ENCODE measurements around the gene COX6B2. TPM values are rescaled to one million over a fixed set of nuclear protein-coding genes. Genes with fewer than 3 reads are reported as not detected.

The COX6B2 gene
- polyA plus RNA-seq, 2 of the 4 experiments (the other 2 are of a cell fraction), result 0.78 to 6.4 TPM

DNA sequence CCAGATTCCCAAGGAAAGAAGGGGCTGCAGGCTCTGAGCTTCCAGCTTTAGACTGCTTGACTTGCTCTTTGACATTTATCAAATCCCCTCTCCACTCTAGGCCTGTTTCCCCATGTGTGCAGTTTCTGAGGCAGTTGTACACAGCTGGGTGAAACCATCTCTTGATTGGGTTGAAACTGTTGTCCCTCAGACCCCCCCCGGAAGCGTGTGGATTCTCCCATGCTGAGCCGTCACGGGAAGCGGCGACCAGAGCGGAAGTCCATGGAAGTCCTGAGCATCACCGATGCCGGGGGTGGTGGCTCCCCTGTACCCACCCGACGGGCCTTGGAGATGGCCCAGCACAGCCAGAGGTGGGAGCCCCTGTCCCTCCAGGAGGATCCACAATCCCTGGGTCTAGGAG is 51.0 kb downstream of the COX6B2 start (continued):
- TF ChIP-seq, protein P1, sequence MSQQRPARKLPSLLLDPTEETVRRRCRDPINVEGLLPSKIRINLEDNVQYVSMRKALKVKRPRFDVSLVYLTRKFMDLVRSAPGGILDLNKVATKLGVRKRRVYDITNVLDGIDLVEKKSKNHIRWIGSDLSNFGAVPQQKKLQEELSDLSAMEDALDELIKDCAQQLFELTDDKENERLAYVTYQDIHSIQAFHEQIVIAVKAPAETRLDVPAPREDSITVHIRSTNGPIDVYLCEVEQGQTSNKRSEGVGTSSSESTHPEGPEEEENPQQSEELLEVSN (IDR thresholded peaks at IDR 0.05; ENCODE audit: borderline replicate concordance, low read depth), result no peak
- TF ChIP-seq, protein P2, sequence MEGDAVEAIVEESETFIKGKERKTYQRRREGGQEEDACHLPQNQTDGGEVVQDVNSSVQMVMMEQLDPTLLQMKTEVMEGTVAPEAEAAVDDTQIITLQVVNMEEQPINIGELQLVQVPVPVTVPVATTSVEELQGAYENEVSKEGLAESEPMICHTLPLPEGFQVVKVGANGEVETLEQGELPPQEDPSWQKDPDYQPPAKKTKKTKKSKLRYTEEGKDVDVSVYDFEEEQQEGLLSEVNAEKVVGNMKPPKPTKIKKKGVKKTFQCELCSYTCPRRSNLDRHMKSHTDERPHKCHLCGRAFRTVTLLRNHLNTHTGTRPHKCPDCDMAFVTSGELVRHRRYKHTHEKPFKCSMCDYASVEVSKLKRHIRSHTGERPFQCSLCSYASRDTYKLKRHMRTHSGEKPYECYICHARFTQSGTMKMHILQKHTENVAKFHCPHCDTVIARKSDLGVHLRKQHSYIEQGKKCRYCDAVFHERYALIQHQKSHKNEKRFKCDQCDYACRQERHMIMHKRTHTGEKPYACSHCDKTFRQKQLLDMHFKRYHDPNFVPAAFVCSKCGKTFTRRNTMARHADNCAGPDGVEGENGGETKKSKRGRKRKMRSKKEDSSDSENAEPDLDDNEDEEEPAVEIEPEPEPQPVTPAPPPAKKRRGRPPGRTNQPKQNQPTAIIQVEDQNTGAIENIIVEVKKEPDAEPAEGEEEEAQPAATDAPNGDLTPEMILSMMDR (IDR thresholded peaks at IDR 0.05), result no peak
- TF ChIP-seq BHLHE40 (IDR thresholded peaks at IDR 0.05; ENCODE audit: low read depth, low read length) (no peak), KDM1A (IDR thresholded peaks at IDR 0.05; ENCODE audit: low read depth) (no peak), TFCP2L1 (CRISPR knock-in tag; IDR thresholded peaks at IDR 0.05) (no peak), ZSCAN20 (CRISPR knock-in tag; IDR thresholded peaks at IDR 0.05) (no peak), SMC3 (IDR thresholded peaks at IDR 0.05) (no peak), CBX8 (IDR thresholded peaks at IDR 0.05) (no peak)
- TF ChIP-seq, protein P3, sequence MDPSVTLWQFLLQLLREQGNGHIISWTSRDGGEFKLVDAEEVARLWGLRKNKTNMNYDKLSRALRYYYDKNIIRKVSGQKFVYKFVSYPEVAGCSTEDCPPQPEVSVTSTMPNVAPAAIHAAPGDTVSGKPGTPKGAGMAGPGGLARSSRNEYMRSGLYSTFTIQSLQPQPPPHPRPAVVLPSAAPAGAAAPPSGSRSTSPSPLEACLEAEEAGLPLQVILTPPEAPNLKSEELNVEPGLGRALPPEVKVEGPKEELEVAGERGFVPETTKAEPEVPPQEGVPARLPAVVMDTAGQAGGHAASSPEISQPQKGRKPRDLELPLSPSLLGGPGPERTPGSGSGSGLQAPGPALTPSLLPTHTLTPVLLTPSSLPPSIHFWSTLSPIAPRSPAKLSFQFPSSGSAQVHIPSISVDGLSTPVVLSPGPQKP (IDR thresholded peaks at IDR 0.05; ENCODE audit: low read depth, low read length), result no peak

DNA sequence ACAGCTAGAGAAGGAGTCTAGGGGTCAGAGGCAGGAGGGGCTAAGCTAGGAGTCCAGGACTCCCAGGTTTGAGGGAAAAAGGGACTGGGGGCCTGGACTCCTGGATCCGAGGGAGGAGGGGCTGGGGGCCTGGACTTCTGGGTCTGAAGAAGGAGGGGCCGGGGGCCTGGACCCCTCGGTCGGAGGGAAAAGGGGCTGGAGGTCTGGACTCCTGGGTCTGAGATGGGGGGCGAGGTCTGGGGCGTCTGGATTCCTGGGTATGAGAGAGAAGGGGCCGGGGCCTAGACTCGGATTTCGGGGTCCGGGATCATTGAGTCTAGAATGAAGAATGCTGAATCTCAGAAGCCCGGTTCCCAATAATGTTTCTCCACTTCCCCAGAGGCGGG is 52.2 kb downstream of the COX6B2 start:
- no peak for TF ChIP-seq BHLHE40 (IDR thresholded peaks at IDR 0.05; ENCODE audit: low read depth, low read length)
- no peak for TF ChIP-seq KDM1A (IDR thresholded peaks at IDR 0.05; ENCODE audit: low read depth)
- no peak for TF ChIP-seq EHMT2 (IDR thresholded peaks at IDR 0.05; ENCODE audit: low read depth)
- no peak for TF ChIP-seq JUNB (IDR thresholded peaks at IDR 0.05)
- no peak for TF ChIP-seq RFX5 (IDR thresholded peaks at IDR 0.05)
- TF ChIP-seq, protein P4, sequence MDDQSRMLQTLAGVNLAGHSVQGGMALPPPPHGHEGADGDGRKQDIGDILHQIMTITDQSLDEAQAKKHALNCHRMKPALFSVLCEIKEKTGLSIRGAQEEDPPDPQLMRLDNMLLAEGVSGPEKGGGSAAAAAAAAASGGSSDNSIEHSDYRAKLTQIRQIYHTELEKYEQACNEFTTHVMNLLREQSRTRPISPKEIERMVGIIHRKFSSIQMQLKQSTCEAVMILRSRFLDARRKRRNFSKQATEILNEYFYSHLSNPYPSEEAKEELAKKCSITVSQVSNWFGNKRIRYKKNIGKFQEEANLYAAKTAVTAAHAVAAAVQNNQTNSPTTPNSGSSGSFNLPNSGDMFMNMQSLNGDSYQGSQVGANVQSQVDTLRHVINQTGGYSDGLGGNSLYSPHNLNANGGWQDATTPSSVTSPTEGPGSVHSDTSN (IDR thresholded peaks at IDR 0.05), result no peak
- no peak for TF ChIP-seq EHF (CRISPR knock-in tag; IDR thresholded peaks at IDR 0.05)
- no peak for TF ChIP-seq PHF8 (IDR thresholded peaks at IDR 0.05; ENCODE audit: borderline replicate concordance, low read depth)
- no peak for TF ChIP-seq NFE2L2 (conservative IDR thresholded peaks at IDR 0.05; ENCODE audit: low read length)
- TF ChIP-seq CEBPB (IDR thresholded peaks at IDR 0.05), result no peak
- TF ChIP-seq, protein P1 (IDR thresholded peaks at IDR 0.05; ENCODE audit: borderline replicate concordance, low read depth), result no peak
- H3K9me3 ChIP-seq, result no peaks in the 10 kb centered on the region
- H3K4me2 ChIP-seq, result peak overlapping the region; percentile 97
- FAIRE-seq (no peak), DNase-seq (ENCODE audit: low read depth in 1 of 2, low spot score in 1 of 2) (no peak), ATAC-seq (no peak)
- peaks cover 6% of the 10 kb centered on the region; the same call in 2 of the 3 replicates for H3K4me1 ChIP-seq
- CTCF ChIA-PET, result interaction anchor here (0.6 to 10.1 kb wide), 46 partner anchors 12 to 304 kb away, joined by 3 to 306 read pairs (median 8); partner anchors contain the start of genes BRSK1, GARIN5B, HSPBP1 and IL11
- 39% methylated on average over 12 of the region's 12 CpGs for WGBS (ENCODE audit: missing lambda C conversion rate)
- H3K27ac ChIP-seq, result peak overlapping the region; percentile 87 to 88
- POLR2A ChIA-PET, result interaction anchor here (0.8 to 2.4 kb wide), 8 partner anchors 11 to 174 kb away, joined by 3 to 14 read pairs (median 4); partner anchors contain the start of genes HSPBP1, KMT5C, TMEM238 and UBE2S
- peak overlapping the region; percentile 54 for H3K4me3 ChIP-seq
